IMR-90 (cell line): ENCODE data around the gene RELL1. TPM values are rescaled to one million over a fixed set of nuclear protein-coding genes. Genes with fewer than 3 reads are reported as not detected.

Source experiments
- ATAC-seq: fragments of 200-7000 bp; cut with Tn5 transposase; 2 replicates; pipeline ENCODE4 v1.9.1; 2020; ENCODE audit warnings: low read depth, mild to moderate bottlenecking, moderate library complexity
- BruUV-seq: library from RNA; stranded (reverse); fragments of 400-500 nt; replicated peaks from 2 replicates; lab custom pipeline; 2021; lab: Mats Ljungman, UMichigan
- CTCF ChIA-PET: fragments of 300-600 bp; formaldehyde crosslinking; extraction: SDS; loops from one replicate; lab custom pipeline; 2021; ENCODE audit warnings: antibody characterized with exemption; lab: Yijun Ruan, JAX
- POLR2A ChIA-PET: fragments of 300-600 bp; sonication (Branson Sonifier 250); formaldehyde crosslinking; loops from one replicate; lab custom pipeline; 2022; ENCODE audit warnings: antibody characterized with exemption; ENCODE audit not compliant: unreplicated experiment; lab: Charles Lee
- DNase-seq: peaks from one replicate; pipeline ENCODE4 v3.0.0; 2013
- H2AFZ ChIP-seq: replicated peaks from 2 replicates; pipeline ENCODE3; 2013; ENCODE audit warnings: low read length, mild to moderate bottlenecking; ENCODE audit not compliant: poor library complexity
- H2AK5ac ChIP-seq: 2 replicates; pipeline ENCODE4 v1.6.1; 2013; ENCODE audit warnings: low read depth, low read length, inconsistent platforms
- H2AK9ac ChIP-seq: replicated peaks from 2 replicates; pipeline ENCODE3; 2013; ENCODE audit warnings: mild to moderate bottlenecking, low read depth, low read length, moderate library complexity; ENCODE audit not compliant: poor library complexity
- H2BK120ac ChIP-seq: 2 replicates; pipeline ENCODE4 v1.6.1; 2013; ENCODE audit warnings: low read depth, low read length, inconsistent platforms
- H2BK15ac ChIP-seq: 3 replicates; pipeline ENCODE4 v1.6.1; 2013; ENCODE audit warnings: low read depth, low read length, inconsistent platforms
- H2BK20ac ChIP-seq: 2 replicates; pipeline ENCODE4 v1.6.1; 2013; ENCODE audit warnings: low read depth, mild to moderate bottlenecking, inconsistent platforms, low read length, moderate library complexity
- H2BK5ac ChIP-seq: 2 replicates; pipeline ENCODE4 v1.6.1; 2013; ENCODE audit warnings: mild to moderate bottlenecking, low read depth, low read length, inconsistent platforms; ENCODE audit not compliant: poor library complexity, severe bottlenecking
- H3K14ac ChIP-seq: replicated peaks from 2 replicates; pipeline ENCODE4 v1.6.1; 2013; ENCODE audit warnings: low read depth, low read length, inconsistent platforms
- H3K18ac ChIP-seq: 2 replicates; pipeline ENCODE4 v1.6.1; 2013; ENCODE audit warnings: low read depth, low read length, control low read depth
- H3K23ac ChIP-seq: 2 replicates; pipeline ENCODE4 v1.6.1; 2013; ENCODE audit warnings: low read depth, low read length, inconsistent platforms
- H3K27ac ChIP-seq: 2 replicates; pipeline ENCODE4 v1.5.1; 2013; ENCODE audit warnings: mild to moderate bottlenecking, control low read depth, low read length; ENCODE audit not compliant: insufficient read depth
- H3K27me3 ChIP-seq: 2 replicates; pipeline ENCODE4 v1.6.1; 2013; ENCODE audit warnings: low read length; ENCODE audit not compliant: control insufficient read depth, insufficient read depth
- H3K36me3 ChIP-seq: 2 replicates; pipeline ENCODE4 v1.6.1; 2013; ENCODE audit warnings: low read length, mixed read lengths; ENCODE audit not compliant: control insufficient read depth, insufficient read depth
- H3K4ac ChIP-seq: 2 replicates; pipeline ENCODE4 v1.6.1; 2013; ENCODE audit warnings: low read depth, low read length, inconsistent platforms
- H3K4me1 ChIP-seq: 2 replicates; pipeline ENCODE4 v1.6.1; 2013; ENCODE audit warnings: low read length, mixed read lengths; ENCODE audit not compliant: control insufficient read depth, insufficient read depth
- H3K4me2 ChIP-seq: 2 replicates; pipeline ENCODE4 v1.6.1; 2013; ENCODE audit warnings: low read depth, mild to moderate bottlenecking, control low read depth, low read length, moderate library complexity
- H3K4me3 ChIP-seq: 2 replicates; pipeline ENCODE4 v1.5.1; 2013; ENCODE audit warnings: low read depth, mild to moderate bottlenecking, control low read depth, low read length, moderate library complexity; ENCODE audit not compliant: insufficient read depth
- H3K56ac ChIP-seq: 2 replicates; pipeline ENCODE4 v1.6.1; 2013; ENCODE audit warnings: low read length, inconsistent platforms; ENCODE audit not compliant: insufficient read depth; ENCODE audit errors: extremely low read depth
- H3K79me1 ChIP-seq, 2 experiments: 2 replicates each; pipeline ENCODE4 v1.6.1; 2013; ENCODE audit warnings: low read length in 2 of 2, inconsistent platforms in 1 of 2, low read depth in 1 of 2
- H3K9ac ChIP-seq: 2 replicates; pipeline ENCODE4 v1.6.1; 2013; ENCODE audit warnings: low read depth, low read length, control low read depth
- H3K9me1 ChIP-seq: 2 replicates; pipeline ENCODE4 v1.6.1; 2013; ENCODE audit warnings: low read length, inconsistent platforms; ENCODE audit not compliant: insufficient read depth
- H3K9me3 ChIP-seq: 2 replicates; pipeline ENCODE4 v1.6.1; 2013; ENCODE audit warnings: low read length; ENCODE audit not compliant: control insufficient read depth, insufficient read depth
- H4K20me1 ChIP-seq: 2 replicates; pipeline ENCODE4 v1.6.1; 2013; ENCODE audit warnings: low read length, inconsistent platforms; ENCODE audit not compliant: insufficient read depth
- H4K5ac ChIP-seq: 2 replicates; pipeline ENCODE4 v1.6.1; 2013; ENCODE audit warnings: mild to moderate bottlenecking, low read depth, low read length, control low read depth
- H4K8ac ChIP-seq, 2 experiments: 2 replicates each; pipeline ENCODE4 v1.6.1; 2013; ENCODE audit warnings: low read depth in 2 of 2, low read length in 2 of 2, control low read depth in 1 of 2, inconsistent platforms in 1 of 2
- H4K91ac ChIP-seq: 2 replicates; pipeline ENCODE4 v1.6.1; 2013; ENCODE audit warnings: low read depth, low read length, inconsistent platforms; ENCODE audit not compliant: insufficient read depth
- CEBPB ChIP-seq: IDR thresholded peaks from 2 replicates; pipeline ENCODE4 v1.6.1; 2012; ENCODE audit warnings: low read depth, low read length, improper control_type of control experiment
- CHD1 ChIP-seq: IDR thresholded peaks from 2 replicates; pipeline ENCODE4 v1.6.1; 2012; ENCODE audit warnings: low read depth, low read length, improper control_type of control experiment
- FOS ChIP-seq: fragments of 150-350 bp; IDR thresholded peaks from 2 replicates; pipeline ENCODE4 v1.6.1; 2016; ENCODE audit warnings: low read depth, low read length
- MAFK ChIP-seq: IDR thresholded peaks from 2 replicates; pipeline ENCODE4 v1.6.1; 2012; ENCODE audit warnings: low read depth, low read length, improper control_type of control experiment
- MAZ ChIP-seq: IDR thresholded peaks from 2 replicates; pipeline ENCODE4 v1.6.1; 2012; ENCODE audit warnings: low read depth, mild to moderate bottlenecking, low read length, improper control_type of control experiment, moderate library complexity, borderline replicate concordance
- MXI1 ChIP-seq: IDR thresholded peaks from 2 replicates; pipeline ENCODE4 v1.6.1; 2012; ENCODE audit warnings: low read depth, mild to moderate bottlenecking, low read length, moderate library complexity, borderline replicate concordance
- NFE2L2 ChIP-seq: fragments of 150-350 bp; IDR thresholded peaks from 2 replicates; pipeline ENCODE4 v1.6.1; 2016; ENCODE audit warnings: low read depth, mild to moderate bottlenecking, low read length
- POLR2A ChIP-seq: IDR thresholded peaks from 2 replicates; pipeline ENCODE4 v1.6.1; 2012; ENCODE audit warnings: mild to moderate bottlenecking, low read depth, low read length
- RAD21 ChIP-seq: IDR thresholded peaks from 2 replicates; pipeline ENCODE4 v1.6.1; 2012; ENCODE audit warnings: low read length, improper control_type of control experiment
- RFX5 ChIP-seq: IDR thresholded peaks from 2 replicates; pipeline ENCODE4 v1.8.0; 2012; ENCODE audit warnings: low read depth, mild to moderate bottlenecking, low read length, moderate library complexity
- SMC3 ChIP-seq: fragments of 150-350 bp; IDR thresholded peaks from 2 replicates; pipeline ENCODE4 v1.6.1; 2016; ENCODE audit warnings: low read depth, mild to moderate bottlenecking, antibody characterized with exemption, low read length, moderate library complexity
- USF2 ChIP-seq: fragments of 150-350 bp; IDR thresholded peaks from 2 replicates; pipeline ENCODE4 v1.6.1; 2017; ENCODE audit warnings: mild to moderate bottlenecking, antibody characterized with exemption, low read length, low read depth
- WGBS, 2 experiments: methylation state at CpG; one replicate each; pipeline versions ENCODE4 v1.1.5 to v1.1.7; 2013; ENCODE audit warnings: missing lambda C conversion rate in 2 of 2; ENCODE audit not compliant: insufficient read length in 1 of 2; ENCODE audit errors: extremely low coverage in 2 of 2; 5-methylcytosine and 5-hydroxymethylcytosine counted together
- dilution Hi-C: fragments of 300-500 bp; cut with HindIII; formaldehyde crosslinking; loops from one replicate; pipeline ENCODE4 v1.14.3; 2018; ENCODE audit warnings: low sequenced_read_pairs; ENCODE audit not compliant: unreplicated experiment
- in situ Hi-C: fragments of 300-500 bp; cut with MboI; formaldehyde crosslinking; loops from 3 replicates; pipeline ENCODE4 v1.14.3; 2019; ENCODE audit warnings: low sequenced_read_pairs, inconsistent platforms, mixed read lengths
- intact Hi-C: fragments of 100-400 bp; cut with micrococcal nuclease; formaldehyde crosslinking; loops from 2 replicates; pipeline ENCODE4 v1.10.0; 2022
- polyA plus RNA-seq, 3 experiments: library from polyadenylated mRNA; depleted of rRNA; stranded (reverse); fragments of >200 nt; gene quantifications; 2 replicates each; pipeline ENCODE4 v1.2.3, GENCODE V29; 2012; ENCODE audit warnings: low replicate concordance in 1 of 3
- total RNA-seq: library from RNA; depleted of rRNA; stranded (reverse); fragments of >200 nt; gene quantifications from 2 replicates; pipeline ENCODE4 v1.2.3, GENCODE V29; 2012
- TF ChIP-seq, protein P1 (sequence below): conservative IDR thresholded peaks from 2 replicates; pipeline ENCODE4 v1.5.1; 2012; ENCODE audit warnings: mild to moderate bottlenecking, low read depth, low read length, improper control_type of control experiment
- TF ChIP-seq, protein P2 (sequence below): fragments of 150-350 bp; IDR thresholded peaks from 2 replicates; pipeline ENCODE4 v1.6.1; 2016; ENCODE audit warnings: low read depth, mild to moderate bottlenecking, low read length, moderate library complexity, borderline replicate concordance

RELL1 gene
- total and polyA plus RNA-seq, 2 of the 4 experiments (the other 2 are of a cell fraction), result 6.8 to 39.6 TPM

DNA sequence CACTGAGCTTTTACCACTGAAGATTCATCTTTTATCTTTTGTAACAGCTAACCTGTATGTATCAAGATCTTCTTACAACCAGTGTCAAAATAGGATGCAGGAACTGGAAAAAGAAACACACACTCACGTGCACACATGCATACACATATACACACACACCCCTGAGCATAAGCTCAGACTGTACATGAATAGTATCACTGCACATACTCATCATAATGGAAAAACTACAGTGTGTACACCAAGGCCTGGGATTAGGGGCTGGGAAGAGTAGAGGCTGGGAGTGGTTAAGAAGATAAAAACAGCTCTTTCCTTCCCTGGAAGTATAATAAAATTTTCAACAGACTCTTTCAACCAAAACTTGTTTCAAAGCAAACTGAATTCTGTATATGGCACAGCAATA is 73.4 kb downstream of the RELL1 start:
- H2AK5ac ChIP-seq, result no peak overlapping the region
- no peak overlapping the region for H3K18ac ChIP-seq
- H2BK120ac ChIP-seq, result no peak overlapping the region
- no peak overlapping the region for H2BK15ac ChIP-seq
- no peak overlapping the region for H3K4me3 ChIP-seq
- peaks cover 0 to 4% of the 10 kb centered on the region in 2 experiments; a peak in 2 of 4 replicates for H3K79me1 ChIP-seq
- ChIA-PET POLR2A (no interaction called here), CTCF (interaction anchor here (0.7 to 1.2 kb wide), 2 partner anchors 10 to 53 kb away, joined by 3 to 7 read pairs; no protein-coding TSS in a partner anchor)
- WGBS, 2 experiments, result no CpG with 5 or more reads among the region's 1 CpG
- H3K14ac ChIP-seq, result no peak overlapping the region
- no peak overlapping the region for H2AFZ ChIP-seq
- H4K20me1 ChIP-seq, result no peaks in the 10 kb centered on the region
- TF ChIP-seq CEBPB, result no peak
- TF ChIP-seq RAD21, result no peak
- TF ChIP-seq POLR2A, result no peak
- TF ChIP-seq NFE2L2, result no peak
- no peak for TF ChIP-seq CHD1
- TF ChIP-seq, protein P1, sequence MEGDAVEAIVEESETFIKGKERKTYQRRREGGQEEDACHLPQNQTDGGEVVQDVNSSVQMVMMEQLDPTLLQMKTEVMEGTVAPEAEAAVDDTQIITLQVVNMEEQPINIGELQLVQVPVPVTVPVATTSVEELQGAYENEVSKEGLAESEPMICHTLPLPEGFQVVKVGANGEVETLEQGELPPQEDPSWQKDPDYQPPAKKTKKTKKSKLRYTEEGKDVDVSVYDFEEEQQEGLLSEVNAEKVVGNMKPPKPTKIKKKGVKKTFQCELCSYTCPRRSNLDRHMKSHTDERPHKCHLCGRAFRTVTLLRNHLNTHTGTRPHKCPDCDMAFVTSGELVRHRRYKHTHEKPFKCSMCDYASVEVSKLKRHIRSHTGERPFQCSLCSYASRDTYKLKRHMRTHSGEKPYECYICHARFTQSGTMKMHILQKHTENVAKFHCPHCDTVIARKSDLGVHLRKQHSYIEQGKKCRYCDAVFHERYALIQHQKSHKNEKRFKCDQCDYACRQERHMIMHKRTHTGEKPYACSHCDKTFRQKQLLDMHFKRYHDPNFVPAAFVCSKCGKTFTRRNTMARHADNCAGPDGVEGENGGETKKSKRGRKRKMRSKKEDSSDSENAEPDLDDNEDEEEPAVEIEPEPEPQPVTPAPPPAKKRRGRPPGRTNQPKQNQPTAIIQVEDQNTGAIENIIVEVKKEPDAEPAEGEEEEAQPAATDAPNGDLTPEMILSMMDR, result no peak
- TF ChIP-seq USF2, result no peak
- TF ChIP-seq RFX5, result no peak
- no peak for TF ChIP-seq MXI1
- TF ChIP-seq, protein P2, sequence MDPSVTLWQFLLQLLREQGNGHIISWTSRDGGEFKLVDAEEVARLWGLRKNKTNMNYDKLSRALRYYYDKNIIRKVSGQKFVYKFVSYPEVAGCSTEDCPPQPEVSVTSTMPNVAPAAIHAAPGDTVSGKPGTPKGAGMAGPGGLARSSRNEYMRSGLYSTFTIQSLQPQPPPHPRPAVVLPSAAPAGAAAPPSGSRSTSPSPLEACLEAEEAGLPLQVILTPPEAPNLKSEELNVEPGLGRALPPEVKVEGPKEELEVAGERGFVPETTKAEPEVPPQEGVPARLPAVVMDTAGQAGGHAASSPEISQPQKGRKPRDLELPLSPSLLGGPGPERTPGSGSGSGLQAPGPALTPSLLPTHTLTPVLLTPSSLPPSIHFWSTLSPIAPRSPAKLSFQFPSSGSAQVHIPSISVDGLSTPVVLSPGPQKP, result no peak
- TF ChIP-seq FOS, result no peak
- no peak for TF ChIP-seq MAFK
- no peak for TF ChIP-seq MAZ
- no peak for TF ChIP-seq SMC3
- intact Hi-C loops, result no loop called here
- dilution Hi-C loops, result no loop called here
- no peak overlapping the region for H3K27ac ChIP-seq
- ATAC-seq (no peak), DNase-seq (no peak)
- BruUV-seq, result no TSS peak
- H3K4ac ChIP-seq, result no peak overlapping the region
- H4K91ac ChIP-seq, result no peak overlapping the region
- no peak overlapping the region for H2BK20ac ChIP-seq
- in situ Hi-C loops, result no loop called here
- H3K56ac ChIP-seq, result no peak overlapping the region
- no peak overlapping the region for H2AK9ac ChIP-seq
- peaks cover 4% of the 10 kb centered on the region; the same call in 1 of the 2 replicates for H3K36me3 ChIP-seq
- no peak overlapping the region for H3K4me2 ChIP-seq
- H4K5ac ChIP-seq, result no peak overlapping the region
- no peak overlapping the region for H4K8ac ChIP-seq
- no peaks in the 10 kb centered on the region for H3K27me3 ChIP-seq
- H2BK5ac ChIP-seq, result no peak overlapping the region
- H3K9ac ChIP-seq, result no peak overlapping the region
- no peaks in the 10 kb centered on the region; the same call in 1 of the 2 replicates for H3K9me1 ChIP-seq
- no peak overlapping the region for H3K23ac ChIP-seq
- no peaks in the 10 kb centered on the region for H3K4me1 ChIP-seq
- H3K9me3 ChIP-seq, result no peaks in the 10 kb centered on the region
